ENCODE results near the gene OTUD5.
"Not testable (repeated sequence)": the region's sequence is repeated elsewhere in the genome, so short reads cannot be mapped to it uniquely, and the experiment has no call there.

OTUD5 gene

DNA sequence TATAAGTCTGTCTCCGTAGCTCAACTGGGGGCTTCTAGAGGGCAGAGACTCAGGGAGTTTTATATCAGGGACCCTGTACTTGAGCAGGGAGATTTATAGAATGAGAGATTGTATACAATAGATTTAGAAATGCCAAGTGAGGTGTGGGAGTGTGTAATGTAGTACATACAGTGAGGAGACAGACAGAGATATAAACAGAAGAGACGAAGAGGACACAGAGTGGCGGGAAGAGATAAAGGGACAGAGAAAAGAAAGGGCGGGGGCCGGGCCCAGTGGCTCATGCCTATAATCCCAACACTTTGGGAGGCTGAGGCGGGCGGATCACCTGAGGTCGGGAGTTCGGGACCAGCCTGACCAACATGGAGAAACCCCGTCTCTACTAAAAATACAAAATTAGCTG is 22.9 kb upstream of the OTUD5 start:
- not testable (repeated sequence) for H3K9me3 Mint-ChIP-seq; H3K27me3 Mint-ChIP-seq (ENCODE audit: low read depth); H3K27ac Mint-ChIP-seq; H3K4me3 Mint-ChIP-seq; H3K4me1 Mint-ChIP-seq (ENCODE audit: low read depth)
- H3K36me3 Mint-ChIP-seq (ENCODE audit: low read depth) = peaks cover 37% of the 10 kb centered on the region

DNA sequence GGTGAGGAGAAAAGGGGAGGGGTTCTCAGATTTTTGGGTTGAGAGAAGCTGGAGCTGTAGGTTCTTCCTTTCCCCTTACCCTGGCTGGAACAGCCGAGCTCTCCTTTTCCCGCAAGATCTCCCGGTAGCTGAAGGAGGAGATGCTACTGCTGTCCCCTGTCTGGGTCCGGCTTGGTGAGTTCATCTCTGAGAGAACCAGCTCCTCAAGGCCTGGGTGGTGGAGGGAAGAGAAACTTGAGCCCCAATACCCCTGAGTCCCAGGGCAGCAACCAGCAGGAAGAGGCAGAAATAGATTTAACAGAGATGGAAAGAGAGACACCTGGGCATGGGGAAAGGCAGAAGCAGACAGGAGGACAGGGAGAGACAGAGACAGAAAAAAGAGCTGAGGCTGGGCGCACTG is 20.8 kb upstream of the OTUD5 start:
- Mint-ChIP-seq H3K4me1 (ENCODE audit: low read depth) (peaks cover 6% of the 10 kb centered on the region), H3K9me3 (no peaks in the 10 kb centered on the region), H3K27ac (no peak overlapping the region), H3K36me3 (ENCODE audit: low read depth) (peaks cover 31% of the 10 kb centered on the region), H3K27me3 (ENCODE audit: low read depth) (no peaks in the 10 kb centered on the region), H3K4me3 (no peak overlapping the region)

GRCh38 chrX:48976086-48976485 is 18.7 kb upstream of the OTUD5 start:
- Mint-ChIP-seq H3K27ac (no peak overlapping the region), H3K36me3 (ENCODE audit: low read depth) (peaks cover 35% of the 10 kb centered on the region), H3K4me1 (ENCODE audit: low read depth) (peaks cover 17% of the 10 kb centered on the region), H3K27me3 (ENCODE audit: low read depth) (no peaks in the 10 kb centered on the region), H3K4me3 (no peak overlapping the region), H3K9me3 (no peaks in the 10 kb centered on the region)

GRCh38 chrX:48975541-48975940 is 18.1 kb upstream of the OTUD5 start:
- Mint-ChIP-seq H3K27ac (peak overlapping the region; percentile 2), H3K4me3 (no peak overlapping the region), H3K9me3 (no peaks in the 10 kb centered on the region), H3K36me3 (ENCODE audit: low read depth) (peaks cover 32% of the 10 kb centered on the region), H3K4me1 (ENCODE audit: low read depth) (peaks cover 20% of the 10 kb centered on the region), H3K27me3 (ENCODE audit: low read depth) (no peaks in the 10 kb centered on the region)

DNA sequence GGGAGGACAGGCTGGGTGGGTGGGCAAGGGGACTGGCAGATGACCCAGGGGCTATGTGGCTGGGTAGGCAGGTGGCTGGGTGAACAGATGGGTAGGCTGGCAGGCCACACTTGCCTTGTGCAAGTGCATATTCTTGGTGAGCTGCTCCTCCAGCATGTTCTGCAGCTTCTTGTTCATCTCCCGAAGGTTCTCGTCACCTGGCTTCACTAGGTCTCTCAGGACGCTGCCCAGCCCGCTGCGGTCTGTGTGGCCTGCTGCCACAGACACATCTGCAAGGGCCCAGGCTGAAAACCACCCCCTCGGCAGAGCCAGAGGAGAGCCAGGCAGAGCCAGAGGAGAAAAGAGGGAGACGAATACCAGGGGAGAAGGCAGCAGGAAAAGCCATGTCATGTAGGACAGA is 17.6 kb upstream of the OTUD5 start:
- peaks cover 22% of the 10 kb centered on the region for H3K4me1 Mint-ChIP-seq (ENCODE audit: low read depth)
- H3K36me3 Mint-ChIP-seq (ENCODE audit: low read depth) = peaks cover 30% of the 10 kb centered on the region
- H3K4me3 Mint-ChIP-seq = no peak overlapping the region
- no peaks in the 10 kb centered on the region for H3K9me3 Mint-ChIP-seq
- no peak overlapping the region for H3K27ac Mint-ChIP-seq
- H3K27me3 Mint-ChIP-seq (ENCODE audit: low read depth) = no peaks in the 10 kb centered on the region

DNA sequence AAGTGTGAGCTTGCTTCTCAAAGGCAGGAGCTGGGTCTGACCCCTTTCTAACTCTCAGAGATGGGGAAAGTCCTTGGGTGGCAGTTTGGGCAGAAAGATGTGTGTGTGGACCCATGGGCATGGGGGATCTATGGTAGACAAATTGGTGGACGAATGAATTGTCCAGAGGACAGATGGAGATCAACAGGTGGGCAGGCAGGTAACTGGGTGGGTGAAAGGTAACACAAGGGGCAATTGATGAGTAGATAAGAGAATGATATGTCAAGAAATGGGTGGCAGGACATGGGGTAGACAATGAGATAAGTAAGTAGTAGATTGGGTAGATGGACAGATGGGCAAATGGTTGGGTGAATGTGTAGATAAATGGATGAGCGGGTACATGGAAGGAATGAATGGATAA is 17.2 kb upstream of the OTUD5 start:
- Mint-ChIP-seq H3K4me1 (ENCODE audit: low read depth) (peaks cover 22% of the 10 kb centered on the region), H3K27me3 (ENCODE audit: low read depth) (no peaks in the 10 kb centered on the region), H3K27ac (peak overlapping the region; percentile 79), H3K4me3 (no peak overlapping the region), H3K36me3 (ENCODE audit: low read depth) (peaks cover 30% of the 10 kb centered on the region), H3K9me3 (no peaks in the 10 kb centered on the region)

GRCh38 chrX:48974033-48974432 is 16.6 kb upstream of the OTUD5 start:
- Mint-ChIP-seq H3K4me1 (ENCODE audit: low read depth) (peaks cover 22% of the 10 kb centered on the region), H3K4me3 (no peak overlapping the region), H3K9me3 (no peaks in the 10 kb centered on the region), H3K27me3 (ENCODE audit: low read depth) (no peaks in the 10 kb centered on the region), H3K36me3 (ENCODE audit: low read depth) (peaks cover 30% of the 10 kb centered on the region), H3K27ac (no peak overlapping the region)

GRCh38 chrX:48972220-48973164 is 15.1 kb upstream of the OTUD5 start:
- no peak overlapping the region for H3K27ac Mint-ChIP-seq
- H3K9me3 Mint-ChIP-seq = no peaks in the 10 kb centered on the region
- H3K4me3 Mint-ChIP-seq = no peak overlapping the region
- peaks cover 19% of the 10 kb centered on the region for H3K36me3 Mint-ChIP-seq (ENCODE audit: low read depth)
- H3K27me3 Mint-ChIP-seq (ENCODE audit: low read depth) = no peaks in the 10 kb centered on the region
- peaks cover 22% of the 10 kb centered on the region for H3K4me1 Mint-ChIP-seq (ENCODE audit: low read depth)

GRCh38 chrX:48971249-48972219 is 14.1 kb upstream of the OTUD5 start, which contains the start of gene KCND1:
TSS of gene KCND1 (minus strand) at chrX:48971844. CDS start at chrX:48970271, 1,573 bp downstream.
- Mint-ChIP-seq H3K4me1 (ENCODE audit: low read depth) (peaks cover 22% of the 10 kb centered on the region), H3K9me3 (no peaks in the 10 kb centered on the region), H3K4me3 (peak within 1 kb of the TSS; percentile 17), H3K36me3 (ENCODE audit: low read depth) (peaks cover 17% of the 10 kb centered on the region), H3K27me3 (ENCODE audit: low read depth) (no peaks in the 10 kb centered on the region), H3K27ac (no peak within 1 kb of the TSS)

DNA sequence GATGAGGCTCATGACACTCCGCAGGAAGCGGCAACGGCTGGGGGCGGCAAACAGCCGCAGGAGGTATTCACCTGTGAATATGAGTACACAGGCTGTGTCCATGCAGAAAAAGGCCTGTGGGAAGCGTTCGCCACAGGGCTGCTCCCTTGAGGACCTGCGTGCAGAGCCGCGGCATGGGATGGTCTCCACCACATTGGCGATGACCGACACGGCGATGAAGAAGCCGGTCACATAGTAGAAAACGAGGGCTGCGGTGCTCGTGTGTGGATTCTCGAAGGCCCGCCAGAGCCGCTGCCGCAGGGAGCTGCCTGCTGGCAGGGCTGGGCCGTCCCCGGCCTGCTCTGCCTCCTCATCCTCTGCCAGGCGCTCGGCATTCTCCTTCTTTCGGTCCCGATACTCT is 12.1 kb upstream of the OTUD5 start:
- no peaks in the 10 kb centered on the region for H3K9me3 Mint-ChIP-seq
- peaks cover 17% of the 10 kb centered on the region for H3K4me1 Mint-ChIP-seq (ENCODE audit: low read depth)
- H3K36me3 Mint-ChIP-seq (ENCODE audit: low read depth) = peaks cover 8% of the 10 kb centered on the region
- no peak overlapping the region for H3K27ac Mint-ChIP-seq
- no peak overlapping the region for H3K4me3 Mint-ChIP-seq
- H3K27me3 Mint-ChIP-seq (ENCODE audit: low read depth) = no peaks in the 10 kb centered on the region

GRCh38 chrX:48968377-48968776 is 11.0 kb upstream of the OTUD5 start:
- Mint-ChIP-seq H3K4me1 (ENCODE audit: low read depth) (peaks cover 19% of the 10 kb centered on the region), H3K4me3 (no peak overlapping the region), H3K36me3 (ENCODE audit: low read depth) (peaks cover 10% of the 10 kb centered on the region), H3K27ac (no peak overlapping the region), H3K9me3 (no peaks in the 10 kb centered on the region), H3K27me3 (ENCODE audit: low read depth) (no peaks in the 10 kb centered on the region)

DNA sequence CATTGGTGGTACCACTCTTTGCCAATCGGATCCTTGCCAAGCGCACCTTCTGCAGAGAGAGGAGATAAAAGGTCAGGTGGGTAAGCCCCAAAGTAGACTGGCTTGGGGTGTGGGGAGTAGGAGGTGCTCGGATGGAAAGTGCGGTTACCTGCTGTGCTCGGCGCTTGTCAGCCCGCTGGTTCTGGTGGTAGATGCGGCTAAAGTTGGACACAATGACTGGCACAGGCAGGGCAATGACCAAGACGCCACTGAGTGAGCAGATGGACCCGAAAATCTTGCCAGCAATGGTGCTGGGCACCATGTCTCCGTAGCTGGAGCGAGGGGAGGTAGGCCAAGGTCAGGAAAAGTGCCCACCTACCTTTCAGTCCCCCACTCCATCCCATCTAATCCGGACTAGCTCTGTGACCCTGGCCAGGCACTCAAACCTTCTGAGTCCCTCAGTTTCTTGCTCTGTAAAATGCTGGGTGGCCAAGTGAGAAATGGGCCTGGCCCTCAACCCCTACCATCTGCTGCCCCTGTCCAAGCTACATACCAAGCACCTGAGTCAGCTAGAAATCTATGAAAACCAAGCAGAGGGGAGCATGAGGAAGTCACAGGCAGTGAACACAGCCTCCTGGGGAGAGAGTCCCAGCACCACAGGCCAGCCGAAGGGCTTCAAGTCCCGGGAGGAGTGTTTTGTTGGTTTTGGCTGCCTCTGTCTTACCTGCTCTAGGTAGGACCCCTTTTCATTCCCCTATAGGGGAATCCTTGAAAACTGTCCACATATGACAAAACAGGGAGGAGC is 9.6 kb upstream of the OTUD5 start:
- Mint-ChIP-seq H3K27me3 (ENCODE audit: low read depth) (no peaks in the 10 kb centered on the region), H3K4me1 (ENCODE audit: low read depth) (peaks cover 8% of the 10 kb centered on the region), H3K36me3 (ENCODE audit: low read depth) (peaks cover 7% of the 10 kb centered on the region), H3K27ac (no peak overlapping the region), H3K4me3 (no peak overlapping the region), H3K9me3 (no peaks in the 10 kb centered on the region)

DNA sequence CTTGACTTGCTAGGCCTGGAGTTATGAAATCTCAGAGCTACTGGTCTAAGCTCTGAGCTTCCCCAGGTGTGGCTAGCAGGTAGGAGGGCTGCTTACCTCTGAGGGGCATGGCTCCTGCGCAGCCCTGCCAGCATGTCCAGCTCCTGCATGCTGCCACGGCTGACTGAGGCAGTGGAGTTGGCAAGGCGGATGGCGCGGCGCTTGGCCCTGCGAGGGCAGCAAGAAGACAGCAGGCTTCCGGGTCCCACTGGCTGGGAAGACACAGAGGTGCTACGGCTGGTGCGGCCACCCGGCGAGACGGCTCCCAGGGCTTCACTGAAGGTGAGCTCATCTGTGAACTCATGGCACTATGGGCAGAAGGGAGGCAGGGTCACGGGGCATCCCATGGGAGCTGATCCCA is 8.6 kb upstream of the OTUD5 start:
- Mint-ChIP-seq H3K36me3 (ENCODE audit: low read depth) (peaks cover 9% of the 10 kb centered on the region), H3K4me1 (ENCODE audit: low read depth) (peaks cover 6% of the 10 kb centered on the region), H3K4me3 (no peak overlapping the region), H3K27me3 (ENCODE audit: low read depth) (no peaks in the 10 kb centered on the region), H3K9me3 (no peaks in the 10 kb centered on the region), H3K27ac (no peak overlapping the region)

GRCh38 chrX:48961585-48962091 is 4.2 kb upstream of the OTUD5 start:
- H3K27ac Mint-ChIP-seq = no peak overlapping the region
- peaks cover 9% of the 10 kb centered on the region for H3K36me3 Mint-ChIP-seq (ENCODE audit: low read depth)
- no peaks in the 10 kb centered on the region for H3K9me3 Mint-ChIP-seq
- H3K27me3 Mint-ChIP-seq (ENCODE audit: low read depth) = no peaks in the 10 kb centered on the region
- peaks cover 13% of the 10 kb centered on the region for H3K4me1 Mint-ChIP-seq (ENCODE audit: low read depth)
- no peak overlapping the region for H3K4me3 Mint-ChIP-seq

All from T-helper 1 cell treated with Interleukin-12 subunit alpha and Interleukin-12 subunit beta and Interleukin-4 antibody, amounts not matched to agents 30 μg/mL and 1 μg/mL, for 36 hours (primary cell).